Astrocyte (in vitro differentiated cells and primary cell): ENCODE data around the gene OSBP. TPM values are rescaled to one million over a fixed set of nuclear protein-coding genes. Genes with fewer than 3 reads are reported as not detected.

Experiments
- DNase-seq: peaks from one replicate; pipeline ENCODE4 v3.0.0-alpha.2; 2010; ENCODE audit warnings: low read depth
- FAIRE-seq: peaks from 2 replicates; lab custom pipeline; 2011; peaks lifted over from hg19 to GRCh38; lab: Jason Lieb, UNC
- H2AFZ ChIP-seq: 2 replicates; pipeline ENCODE4 v1.6.0; 2012; ENCODE audit warnings: low read depth, low read length, inconsistent platforms
- H3K27ac ChIP-seq: 2 replicates; pipeline ENCODE4 v1.5.1; 2011; ENCODE audit warnings: low read depth, low read length, inconsistent platforms
- H3K27me3 ChIP-seq: 2 replicates; pipeline ENCODE4 v1.6.0; 2011; ENCODE audit warnings: low read length, inconsistent platforms; ENCODE audit not compliant: insufficient read depth
- H3K36me3 ChIP-seq: 2 replicates; pipeline ENCODE4 v1.5.1; 2011; ENCODE audit warnings: low read length, inconsistent platforms; ENCODE audit not compliant: insufficient read depth
- H3K4me1 ChIP-seq: 2 replicates; pipeline ENCODE4 v1.5.1; 2011; ENCODE audit warnings: low read length, inconsistent platforms; ENCODE audit not compliant: insufficient read depth
- H3K4me2 ChIP-seq: 2 replicates; pipeline ENCODE4 v1.6.0; 2012; ENCODE audit warnings: low read length, inconsistent platforms
- H3K4me3 ChIP-seq: 2 replicates; pipeline ENCODE4 v1.5.1; 2011; ENCODE audit warnings: low read depth, mild to moderate bottlenecking, low read length, inconsistent platforms; ENCODE audit not compliant: insufficient read depth
- H3K79me2 ChIP-seq: 2 replicates; pipeline ENCODE4 v1.6.0; 2012; ENCODE audit warnings: mild to moderate bottlenecking, low read length, inconsistent platforms; ENCODE audit not compliant: insufficient read depth
- H3K9ac ChIP-seq: 2 replicates; pipeline ENCODE4 v1.6.0; 2012; ENCODE audit warnings: mild to moderate bottlenecking, low read length, inconsistent platforms
- H3K9me3 ChIP-seq: 2 replicates; pipeline ENCODE4 v1.5.1; 2012; ENCODE audit warnings: low read depth, mild to moderate bottlenecking, low read length, inconsistent platforms; ENCODE audit not compliant: insufficient read depth
- H4K20me1 ChIP-seq: 2 replicates; pipeline ENCODE4 v1.6.0; 2012; ENCODE audit warnings: low read length, inconsistent platforms; ENCODE audit not compliant: insufficient read depth
- H3K27ac Mint-ChIP-seq: one replicate; pipeline ENCODE4 v1.8.0; 2021; ENCODE audit warnings: mild to moderate bottlenecking, mixed read lengths; ENCODE audit not compliant: unreplicated experiment
- H3K27me3 Mint-ChIP-seq: one replicate; pipeline ENCODE4 v1.8.0; 2021; ENCODE audit warnings: low read depth, mixed read lengths; ENCODE audit not compliant: unreplicated experiment
- H3K36me3 Mint-ChIP-seq: one replicate; pipeline ENCODE4 v1.8.0; 2021; ENCODE audit warnings: low read depth, mixed read lengths; ENCODE audit not compliant: unreplicated experiment
- H3K4me1 Mint-ChIP-seq: one replicate; pipeline ENCODE4 v1.8.0; 2021; ENCODE audit warnings: low read depth, mixed read lengths; ENCODE audit not compliant: unreplicated experiment
- H3K4me3 Mint-ChIP-seq: one replicate; pipeline ENCODE4 v1.8.0; 2021; ENCODE audit warnings: mild to moderate bottlenecking, moderate library complexity, mixed read lengths; ENCODE audit not compliant: unreplicated experiment
- H3K9me3 Mint-ChIP-seq: one replicate; pipeline ENCODE4 v1.8.0; 2021; ENCODE audit warnings: mild to moderate bottlenecking, mixed read lengths; ENCODE audit not compliant: unreplicated experiment
- EZH2 ChIP-seq: IDR thresholded peaks from 2 replicates; pipeline ENCODE4 v1.6.1; 2012; ENCODE audit warnings: mild to moderate bottlenecking, low read length, inconsistent platforms; ENCODE audit not compliant: insufficient read depth
- total RNA-seq: library from RNA; stranded (reverse); gene quantifications from 2 replicates; pipeline ENCODE4 v1.2.1, GENCODE V29; 2021
- TF ChIP-seq, protein P1 (sequence below): IDR thresholded peaks from 2 replicates; pipeline ENCODE4 v1.5.1; 2011; ENCODE audit warnings: low read depth, mild to moderate bottlenecking, inconsistent platforms, low read length, moderate library complexity; ENCODE audit not compliant: insufficient read depth

Gene OSBP
- total RNA-seq, 1 donor from 2014 or later, result 48.6 TPM

DNA sequence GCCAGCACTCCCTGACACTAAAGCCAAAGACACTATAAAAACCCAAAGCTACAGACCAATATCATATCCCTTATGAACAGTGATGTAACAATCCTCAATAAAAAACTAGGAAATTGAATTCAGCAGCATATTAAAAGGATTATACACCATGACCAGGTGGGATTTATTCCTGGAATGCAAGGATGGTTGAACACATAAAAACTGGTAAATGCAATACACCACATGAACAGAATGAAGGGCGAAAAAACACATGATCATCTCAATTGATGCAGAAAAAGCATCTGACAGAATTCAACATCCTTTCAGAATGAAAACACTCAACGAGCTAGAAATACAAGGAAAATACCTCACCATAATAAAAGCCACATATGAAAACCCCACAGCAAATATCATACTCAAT is 31.3 kb downstream of the OSBP start:
- no peak for FAIRE-seq
- Histone ChIP-seq H3K79me2 (peaks cover 8% of the 10 kb centered on the region), H2AFZ (no peak overlapping the region), H3K27ac (no peak overlapping the region), H4K20me1 (peaks cover 16% of the 10 kb centered on the region), H3K36me3 (peaks cover 47% of the 10 kb centered on the region), H3K4me1 (no peaks in the 10 kb centered on the region), H3K27me3 (no peaks in the 10 kb centered on the region), H3K4me3 (no peak overlapping the region), H3K4me2 (no peak overlapping the region), H3K9me3 (no peaks in the 10 kb centered on the region), H3K9ac (no peak overlapping the region)
- peaks cover 52% of the 10 kb centered on the region for H3K36me3 Mint-ChIP-seq
- H3K9me3 Mint-ChIP-seq, result peaks cover 12% of the 10 kb centered on the region
- no peak overlapping the region for H3K4me3 Mint-ChIP-seq
- no peak for TF ChIP-seq EZH2
- no peaks in the 10 kb centered on the region for H3K27me3 Mint-ChIP-seq
- no peak for DNase-seq
- H3K27ac Mint-ChIP-seq, result no peak overlapping the region
- no peaks in the 10 kb centered on the region for H3K4me1 Mint-ChIP-seq

DNA sequence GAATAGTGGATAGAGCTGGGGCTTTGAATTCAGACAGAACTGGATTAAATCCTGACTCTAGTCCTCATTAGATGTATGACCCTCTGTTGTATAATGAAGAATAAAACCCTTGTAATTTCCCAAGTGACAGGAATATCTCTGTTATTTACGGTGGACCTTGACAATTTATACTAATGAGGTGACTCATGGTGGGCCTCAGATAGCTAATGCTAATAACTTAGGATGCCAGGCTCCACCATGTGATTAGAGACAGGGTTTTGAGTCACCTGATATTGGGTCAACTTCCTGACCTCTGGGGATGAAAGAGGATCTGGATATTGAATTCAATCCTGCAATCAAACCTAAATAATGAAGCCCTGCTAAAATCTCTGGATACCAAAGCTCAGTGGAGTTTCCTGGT is 33.6 kb downstream of the OSBP start:
- H3K27ac Mint-ChIP-seq, result no peak overlapping the region
- Histone ChIP-seq H3K4me1 (no peaks in the 10 kb centered on the region), H3K9ac (no peak overlapping the region), H3K4me2 (no peak overlapping the region), H4K20me1 (peaks cover 16% of the 10 kb centered on the region), H3K79me2 (peaks cover 8% of the 10 kb centered on the region), H3K27me3 (no peaks in the 10 kb centered on the region), H2AFZ (no peak overlapping the region), H3K9me3 (no peaks in the 10 kb centered on the region), H3K4me3 (no peak overlapping the region), H3K27ac (no peak overlapping the region), H3K36me3 (peaks cover 45% of the 10 kb centered on the region)
- no peaks in the 10 kb centered on the region for H3K4me1 Mint-ChIP-seq
- TF ChIP-seq, protein P1, sequence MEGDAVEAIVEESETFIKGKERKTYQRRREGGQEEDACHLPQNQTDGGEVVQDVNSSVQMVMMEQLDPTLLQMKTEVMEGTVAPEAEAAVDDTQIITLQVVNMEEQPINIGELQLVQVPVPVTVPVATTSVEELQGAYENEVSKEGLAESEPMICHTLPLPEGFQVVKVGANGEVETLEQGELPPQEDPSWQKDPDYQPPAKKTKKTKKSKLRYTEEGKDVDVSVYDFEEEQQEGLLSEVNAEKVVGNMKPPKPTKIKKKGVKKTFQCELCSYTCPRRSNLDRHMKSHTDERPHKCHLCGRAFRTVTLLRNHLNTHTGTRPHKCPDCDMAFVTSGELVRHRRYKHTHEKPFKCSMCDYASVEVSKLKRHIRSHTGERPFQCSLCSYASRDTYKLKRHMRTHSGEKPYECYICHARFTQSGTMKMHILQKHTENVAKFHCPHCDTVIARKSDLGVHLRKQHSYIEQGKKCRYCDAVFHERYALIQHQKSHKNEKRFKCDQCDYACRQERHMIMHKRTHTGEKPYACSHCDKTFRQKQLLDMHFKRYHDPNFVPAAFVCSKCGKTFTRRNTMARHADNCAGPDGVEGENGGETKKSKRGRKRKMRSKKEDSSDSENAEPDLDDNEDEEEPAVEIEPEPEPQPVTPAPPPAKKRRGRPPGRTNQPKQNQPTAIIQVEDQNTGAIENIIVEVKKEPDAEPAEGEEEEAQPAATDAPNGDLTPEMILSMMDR, result no peak
- no peak for TF ChIP-seq EZH2
- no peaks in the 10 kb centered on the region for H3K27me3 Mint-ChIP-seq
- FAIRE-seq, result no peak
- peaks cover 12% of the 10 kb centered on the region for H3K9me3 Mint-ChIP-seq
- peaks cover 55% of the 10 kb centered on the region for H3K36me3 Mint-ChIP-seq
- DNase-seq, result no peak
- H3K4me3 Mint-ChIP-seq, result no peak overlapping the region

DNA sequence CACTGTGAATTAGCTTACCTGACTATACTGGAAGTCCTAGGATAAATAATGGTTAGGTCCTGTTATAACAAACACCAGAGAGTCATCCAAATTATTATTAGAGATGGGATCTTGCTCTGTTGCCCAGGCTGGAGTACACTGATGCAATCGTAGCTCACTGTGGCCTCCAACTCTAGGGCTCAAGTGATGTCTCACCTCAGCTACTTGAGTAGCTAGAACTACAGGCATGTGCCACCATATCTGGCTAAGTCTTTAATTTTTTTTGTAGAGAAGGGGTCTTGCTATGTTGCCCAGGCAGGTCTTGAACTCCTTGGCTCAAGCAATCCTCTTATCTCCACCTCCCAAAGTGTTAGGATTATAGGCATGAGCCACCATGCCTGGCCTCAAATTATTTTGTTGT is 37.2 kb downstream of the OSBP start:
- no peak overlapping the region for H3K4me3 Mint-ChIP-seq
- Histone ChIP-seq H2AFZ (no peak overlapping the region), H3K36me3 (peaks cover 50% of the 10 kb centered on the region), H3K4me3 (no peak overlapping the region), H3K27ac (no peak overlapping the region), H4K20me1 (peaks cover 8% of the 10 kb centered on the region), H3K9me3 (no peaks in the 10 kb centered on the region), H3K9ac (no peak overlapping the region), H3K4me2 (no peak overlapping the region), H3K79me2 (no peaks in the 10 kb centered on the region), H3K4me1 (peaks cover 8% of the 10 kb centered on the region), H3K27me3 (no peaks in the 10 kb centered on the region)
- no peak for TF ChIP-seq EZH2
- TF ChIP-seq, protein P1, result no peak
- FAIRE-seq (no peak), DNase-seq (no peak)
- peaks cover 47% of the 10 kb centered on the region for H3K36me3 Mint-ChIP-seq
- no peaks in the 10 kb centered on the region for H3K27me3 Mint-ChIP-seq
- no peak overlapping the region for H3K27ac Mint-ChIP-seq
- no peaks in the 10 kb centered on the region for H3K9me3 Mint-ChIP-seq
- H3K4me1 Mint-ChIP-seq, result peaks cover 15% of the 10 kb centered on the region
